DND-41 (cell line): Measurements from ENCODE around the gene NKX2-4.
"Not testable (repeated sequence)": the region's sequence is repeated elsewhere in the genome, so short reads cannot be mapped to it uniquely, and the experiment has no call there.

Experiments used
- EZH2 ChIP-seq: IDR thresholded peaks from 3 replicates; pipeline ENCODE4 v1.6.1; 2012; ENCODE audit warnings: borderline replicate concordance, low read depth, mild to moderate bottlenecking, moderate library complexity, low read length, inconsistent platforms; ENCODE audit not compliant: severe bottlenecking
- TF ChIP-seq, protein P1 (sequence below): IDR thresholded peaks from 2 replicates; pipeline ENCODE4 v1.5.1; 2012; ENCODE audit warnings: borderline replicate concordance, low read length, moderate library complexity, mild to moderate bottlenecking; ENCODE audit not compliant: poor library complexity, severe bottlenecking; ENCODE audit errors: extremely low read depth

DNA sequence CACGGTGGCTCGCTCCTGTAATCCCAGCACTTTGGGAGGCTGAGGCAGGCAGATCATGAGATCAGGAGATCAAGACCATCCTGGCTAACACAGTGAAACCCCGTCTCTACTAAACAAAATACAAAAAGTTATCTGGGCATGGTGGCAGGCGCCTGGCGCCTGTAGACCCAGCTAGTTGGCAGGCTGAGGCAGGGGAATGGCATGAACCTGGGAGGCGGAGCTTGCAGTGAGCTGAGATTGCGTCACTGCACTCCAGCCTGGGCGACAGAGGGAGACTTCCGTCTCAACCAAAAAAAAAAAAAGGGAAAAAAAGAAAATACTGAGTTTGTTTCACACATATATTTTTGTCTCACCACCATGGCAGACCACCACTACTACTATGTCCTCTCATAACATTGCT lies 31.1 kb downstream of the NKX2-4 start:
- TF ChIP-seq, protein P1, sequence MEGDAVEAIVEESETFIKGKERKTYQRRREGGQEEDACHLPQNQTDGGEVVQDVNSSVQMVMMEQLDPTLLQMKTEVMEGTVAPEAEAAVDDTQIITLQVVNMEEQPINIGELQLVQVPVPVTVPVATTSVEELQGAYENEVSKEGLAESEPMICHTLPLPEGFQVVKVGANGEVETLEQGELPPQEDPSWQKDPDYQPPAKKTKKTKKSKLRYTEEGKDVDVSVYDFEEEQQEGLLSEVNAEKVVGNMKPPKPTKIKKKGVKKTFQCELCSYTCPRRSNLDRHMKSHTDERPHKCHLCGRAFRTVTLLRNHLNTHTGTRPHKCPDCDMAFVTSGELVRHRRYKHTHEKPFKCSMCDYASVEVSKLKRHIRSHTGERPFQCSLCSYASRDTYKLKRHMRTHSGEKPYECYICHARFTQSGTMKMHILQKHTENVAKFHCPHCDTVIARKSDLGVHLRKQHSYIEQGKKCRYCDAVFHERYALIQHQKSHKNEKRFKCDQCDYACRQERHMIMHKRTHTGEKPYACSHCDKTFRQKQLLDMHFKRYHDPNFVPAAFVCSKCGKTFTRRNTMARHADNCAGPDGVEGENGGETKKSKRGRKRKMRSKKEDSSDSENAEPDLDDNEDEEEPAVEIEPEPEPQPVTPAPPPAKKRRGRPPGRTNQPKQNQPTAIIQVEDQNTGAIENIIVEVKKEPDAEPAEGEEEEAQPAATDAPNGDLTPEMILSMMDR: not testable (repeated sequence)
- not testable (repeated sequence) for TF ChIP-seq EZH2
